ENCODE results near the gene OR52N5.

The OR52N5 gene

GRCh38 chr11:5749836-5750235 is 33.3 kb downstream of the OR52N5 start:
- no peak for DNase-seq (ENCODE audit: extremely low read depth, low read depth)
- TF ChIP-seq, protein P1, sequence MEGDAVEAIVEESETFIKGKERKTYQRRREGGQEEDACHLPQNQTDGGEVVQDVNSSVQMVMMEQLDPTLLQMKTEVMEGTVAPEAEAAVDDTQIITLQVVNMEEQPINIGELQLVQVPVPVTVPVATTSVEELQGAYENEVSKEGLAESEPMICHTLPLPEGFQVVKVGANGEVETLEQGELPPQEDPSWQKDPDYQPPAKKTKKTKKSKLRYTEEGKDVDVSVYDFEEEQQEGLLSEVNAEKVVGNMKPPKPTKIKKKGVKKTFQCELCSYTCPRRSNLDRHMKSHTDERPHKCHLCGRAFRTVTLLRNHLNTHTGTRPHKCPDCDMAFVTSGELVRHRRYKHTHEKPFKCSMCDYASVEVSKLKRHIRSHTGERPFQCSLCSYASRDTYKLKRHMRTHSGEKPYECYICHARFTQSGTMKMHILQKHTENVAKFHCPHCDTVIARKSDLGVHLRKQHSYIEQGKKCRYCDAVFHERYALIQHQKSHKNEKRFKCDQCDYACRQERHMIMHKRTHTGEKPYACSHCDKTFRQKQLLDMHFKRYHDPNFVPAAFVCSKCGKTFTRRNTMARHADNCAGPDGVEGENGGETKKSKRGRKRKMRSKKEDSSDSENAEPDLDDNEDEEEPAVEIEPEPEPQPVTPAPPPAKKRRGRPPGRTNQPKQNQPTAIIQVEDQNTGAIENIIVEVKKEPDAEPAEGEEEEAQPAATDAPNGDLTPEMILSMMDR (IDR thresholded peaks at IDR 0.05; ENCODE audit: low read depth, low read length, missing control alignments) = no peak
- H3K4me3 ChIP-seq (replicated peaks; ENCODE audit: low read depth, low read length) = no peak overlapping the region

DNA sequence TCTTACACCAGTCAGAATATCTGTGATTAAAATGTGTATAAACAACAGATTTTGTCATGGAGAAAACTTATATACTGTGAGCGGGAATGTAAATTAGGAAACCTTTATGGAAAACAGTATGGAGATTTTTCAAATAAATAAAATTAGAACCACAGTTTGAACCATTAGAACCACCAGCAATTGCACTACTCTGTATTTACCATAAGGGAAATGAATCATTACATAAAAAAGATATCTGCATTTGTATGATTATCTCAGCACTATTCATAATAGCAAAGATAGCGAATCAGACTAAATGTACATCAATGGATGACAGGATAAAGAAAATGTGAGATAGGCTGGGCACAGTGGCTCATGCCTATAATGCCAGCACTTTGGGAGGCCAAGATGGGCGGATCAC is 36.5 kb downstream of the OR52N5 start:
- DNase-seq (ENCODE audit: extremely low read depth, low read depth) = no peak
- H3K4me3 ChIP-seq (replicated peaks; ENCODE audit: low read depth, low read length) = no peak overlapping the region
- TF ChIP-seq, protein P1 (IDR thresholded peaks at IDR 0.05; ENCODE audit: low read depth, low read length, missing control alignments) = no peak

- TF ChIP-seq, protein P1 (IDR thresholded peaks at IDR 0.05; ENCODE audit: low read depth, low read length, missing control alignments) = no peak
- DNase-seq (ENCODE audit: extremely low read depth, low read depth) = no peak
- H3K4me3 ChIP-seq (replicated peaks; ENCODE audit: low read depth, low read length) = no peak overlapping the region
These were observed 44.7 kb downstream of the OR52N5 start for GRCh38 chr11:5738431-5738830.

DNA sequence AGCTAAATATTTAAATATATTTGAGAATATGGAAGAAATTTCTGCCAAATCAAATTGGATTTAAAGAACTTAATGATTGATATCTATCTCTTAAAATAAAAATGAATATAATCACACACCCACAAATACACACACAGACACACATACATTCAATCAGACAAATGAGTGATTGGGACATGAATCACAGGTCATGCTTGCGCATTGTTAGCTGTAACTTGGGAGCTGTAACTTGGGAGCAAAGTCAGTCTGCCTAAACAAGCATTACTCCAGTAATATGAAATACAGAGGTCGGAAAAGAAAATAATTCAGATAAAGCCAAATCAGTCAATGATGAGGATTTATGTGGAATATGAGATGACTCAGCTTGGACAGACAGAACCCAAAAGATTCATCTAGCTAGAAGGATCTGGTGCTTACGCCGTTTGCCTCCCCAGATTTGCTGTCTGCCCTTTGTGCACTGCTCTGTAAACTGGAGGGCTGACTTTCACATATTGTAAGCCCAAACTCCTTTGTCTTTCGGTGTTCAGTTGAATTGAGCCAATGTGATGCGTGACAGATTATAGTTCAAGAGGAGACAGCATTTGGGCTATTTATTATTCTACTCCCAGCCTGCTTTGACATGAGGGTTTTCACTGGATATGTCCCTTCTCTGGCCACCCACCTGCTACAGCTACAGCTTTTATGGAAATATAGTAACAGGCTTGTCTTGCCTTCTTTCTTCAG is 45.3 kb downstream of the OR52N5 start:
- no peak for DNase-seq (ENCODE audit: extremely low read depth, low read depth)

DNA sequence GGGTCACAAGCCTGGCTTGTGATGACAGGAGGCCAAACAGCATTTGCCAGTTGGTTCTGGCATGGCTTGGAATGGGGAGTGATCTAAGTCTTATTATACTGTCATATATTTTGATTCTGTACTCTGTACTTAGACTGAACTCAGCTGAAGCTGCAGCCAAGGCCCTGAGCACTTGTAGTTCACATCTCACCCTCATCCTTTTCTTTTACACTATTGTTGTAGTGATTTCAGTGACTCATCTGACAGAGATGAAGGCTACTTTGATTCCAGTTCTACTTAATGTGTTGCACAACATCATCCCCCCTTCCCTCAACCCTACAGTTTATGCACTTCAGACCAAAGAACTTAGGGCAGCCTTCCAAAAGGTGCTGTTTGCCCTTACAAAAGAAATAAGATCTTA is 46.1 kb downstream of the OR52N5 start:
- TF ChIP-seq, protein P1 (IDR thresholded peaks at IDR 0.05; ENCODE audit: low read depth, low read length, missing control alignments) = no peak
- no peak for DNase-seq (ENCODE audit: extremely low read depth, low read depth)
- no peak overlapping the region for H3K4me3 ChIP-seq (replicated peaks; ENCODE audit: low read depth, low read length)

More for the DNA sequence above, 45.3 kb downstream of the OR52N5 start:
- TF ChIP-seq, protein P1 (IDR thresholded peaks at IDR 0.05; ENCODE audit: low read depth, low read length, missing control alignments) = no peak
- H3K4me3 ChIP-seq (replicated peaks; ENCODE audit: low read depth, low read length) = no peak overlapping the region

DNA sequence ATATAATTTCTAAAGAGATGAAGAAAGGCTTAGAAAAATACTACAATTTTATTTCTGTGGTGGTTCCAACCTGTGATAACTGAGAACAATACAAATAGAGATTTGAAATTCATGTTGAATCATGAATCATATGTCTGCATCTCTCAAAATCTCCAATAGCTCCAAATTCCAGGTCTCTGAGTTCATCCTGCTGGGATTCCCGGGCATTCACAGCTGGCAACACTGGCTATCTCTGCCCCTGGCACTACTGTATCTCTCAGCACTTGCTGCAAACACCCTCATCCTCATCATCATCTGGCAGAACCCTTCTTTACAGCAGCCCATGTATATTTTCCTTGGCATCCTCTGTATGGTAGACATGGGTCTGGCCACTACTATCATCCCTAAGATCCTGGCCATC is 46.8 kb downstream of the OR52N5 start, which contains the start of gene OR56B1:
Gene OR56B1, plus strand, starts transcription at position 53 of the 400 bp plus-strand sequence. Its CDS starts 69 bp downstream, at position 122.
- H3K4me3 ChIP-seq (replicated peaks; ENCODE audit: low read depth, low read length) = no peak within 1 kb of the TSS
- no peak for DNase-seq (ENCODE audit: extremely low read depth, low read depth)
- TF ChIP-seq, protein P1 (IDR thresholded peaks at IDR 0.05; ENCODE audit: low read depth, low read length, missing control alignments) = no peak

All from HFF-Myc (cell line).